Suprapubic skin (tissue), 4 donors: ENCODE results near the gene SORCS2.

Experiments used
- CTCF ChIP-seq, 2 donors: fragments of 200-600 bp in 1 of 2; fragments of 450-650 bp in 1 of 2; sonication (generic) in 1 of 2; IDR thresholded peaks; one replicate each; pipeline ENCODE4 v1.5.1; 2016 to 2019; ENCODE audit warnings: antibody characterized with exemption in 2 of 2, mild to moderate bottlenecking in 1 of 2, moderate library complexity in 1 of 2
- EP300 ChIP-seq: sonication (generic); formaldehyde crosslinking; IDR thresholded peaks from one replicate; pipeline ENCODE4 v1.6.1; 2017; ENCODE audit warnings: antibody characterized with exemption
- POLR2A ChIP-seq, 2 donors: fragments of 450-650 bp; IDR thresholded peaks; one replicate each; pipeline ENCODE4 v1.6.1; 2017; ENCODE audit warnings: antibody characterized with exemption in 2 of 2, mild to moderate bottlenecking in 2 of 2, moderate library complexity in 2 of 2
- POLR2AphosphoS5 ChIP-seq, 3 donors: sonication (generic); formaldehyde crosslinking; IDR thresholded peaks; one replicate each; pipeline ENCODE4 v1.6.1; 2017; ENCODE audit warnings: antibody characterized with exemption in 3 of 3

- TF ChIP-seq EP300 (no peak), CTCF (IDR thresholded peaks at IDR 0.05) (no peak), POLR2A (IDR thresholded peaks at IDR 0.05) (no peak), POLR2AphosphoS5 (IDR thresholded peaks at IDR 0.05) (no peak)
Measured at GRCh38 chr4:7535619-7536018, 343.3 kb downstream of the SORCS2 start.
